Measurements from ENCODE around the gene DPP3. TPM values are rescaled to one million over a fixed set of nuclear protein-coding genes. Genes with fewer than 3 reads are reported as not detected.
"Not testable (repeated sequence)": the region's sequence is repeated elsewhere in the genome, so short reads cannot be mapped to it uniquely, and the experiment has no call there.

DPP3 gene
- total RNA-seq, 1 donor from 2014 or later = 49.9 TPM

GRCh38 chr11:66464116-66464515 is 16.1 kb upstream of the DPP3 start:
- not testable (repeated sequence) for DNase-seq (ENCODE audit: low read depth in 2 of 2)

DNA sequence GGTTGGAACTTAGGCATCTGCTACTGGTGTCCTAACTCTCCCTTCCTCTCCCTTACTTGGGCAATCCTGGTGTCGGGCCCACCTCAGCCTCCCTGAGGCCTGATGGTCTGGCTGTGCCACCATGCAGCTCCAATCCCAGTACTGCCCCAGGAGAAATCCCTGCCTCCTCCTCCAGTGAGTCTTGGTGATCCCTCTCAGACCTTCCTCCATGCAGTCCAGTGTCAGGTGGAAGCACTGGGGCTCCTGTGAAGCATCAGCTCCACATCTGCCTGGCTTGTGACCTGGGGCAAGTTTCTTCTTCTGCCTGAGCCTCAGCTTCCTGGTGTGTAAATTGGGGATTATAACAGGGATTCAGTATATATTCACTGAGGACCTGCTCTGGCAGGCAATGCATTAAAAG is 15.3 kb upstream of the DPP3 start:
- DNase-seq (ENCODE audit: low read depth in 2 of 2) = no peak

DNA sequence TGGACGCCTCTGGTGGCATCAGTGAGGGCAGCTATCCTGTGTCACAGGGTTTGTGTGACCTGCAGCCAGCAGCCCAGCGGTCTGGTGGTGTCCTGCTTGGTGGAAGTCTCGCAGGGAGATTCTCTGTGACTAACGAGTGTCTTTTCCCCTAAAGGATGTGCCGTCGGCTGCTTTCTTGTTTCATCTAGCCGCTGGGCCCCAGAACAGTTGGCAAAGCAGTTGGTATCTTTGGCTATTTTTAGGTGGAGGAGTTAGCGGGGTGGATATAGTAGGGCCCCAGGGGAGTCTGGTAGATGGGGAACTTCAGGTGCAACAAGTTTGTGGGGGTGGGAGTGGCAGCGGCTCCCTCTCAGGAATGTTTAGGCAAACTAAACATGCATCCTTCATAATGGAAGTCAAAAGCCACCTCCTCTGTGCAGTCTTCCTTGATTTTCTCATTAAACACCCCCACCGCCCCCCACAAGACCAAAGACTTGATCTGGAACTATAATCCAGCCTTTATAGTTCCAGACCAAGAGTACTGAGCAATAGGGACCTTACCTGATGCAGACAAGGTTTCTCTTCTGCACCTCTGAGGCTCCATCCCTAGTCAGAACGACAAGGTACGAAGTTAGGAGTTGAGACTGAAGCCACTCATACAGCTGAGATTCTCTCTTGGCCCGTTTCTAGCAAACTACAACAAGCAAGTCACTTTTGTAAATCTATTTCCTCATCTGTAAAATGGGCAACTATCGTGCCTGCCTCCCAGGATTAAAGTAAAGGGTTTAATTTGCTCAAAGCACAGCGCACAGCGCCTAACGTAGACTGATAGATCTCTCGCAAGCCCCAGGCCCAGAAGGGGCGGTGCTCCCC is 14.6 kb upstream of the DPP3 start:
- DNase-seq (ENCODE audit: low read depth in 2 of 2) = no peak

DNA sequence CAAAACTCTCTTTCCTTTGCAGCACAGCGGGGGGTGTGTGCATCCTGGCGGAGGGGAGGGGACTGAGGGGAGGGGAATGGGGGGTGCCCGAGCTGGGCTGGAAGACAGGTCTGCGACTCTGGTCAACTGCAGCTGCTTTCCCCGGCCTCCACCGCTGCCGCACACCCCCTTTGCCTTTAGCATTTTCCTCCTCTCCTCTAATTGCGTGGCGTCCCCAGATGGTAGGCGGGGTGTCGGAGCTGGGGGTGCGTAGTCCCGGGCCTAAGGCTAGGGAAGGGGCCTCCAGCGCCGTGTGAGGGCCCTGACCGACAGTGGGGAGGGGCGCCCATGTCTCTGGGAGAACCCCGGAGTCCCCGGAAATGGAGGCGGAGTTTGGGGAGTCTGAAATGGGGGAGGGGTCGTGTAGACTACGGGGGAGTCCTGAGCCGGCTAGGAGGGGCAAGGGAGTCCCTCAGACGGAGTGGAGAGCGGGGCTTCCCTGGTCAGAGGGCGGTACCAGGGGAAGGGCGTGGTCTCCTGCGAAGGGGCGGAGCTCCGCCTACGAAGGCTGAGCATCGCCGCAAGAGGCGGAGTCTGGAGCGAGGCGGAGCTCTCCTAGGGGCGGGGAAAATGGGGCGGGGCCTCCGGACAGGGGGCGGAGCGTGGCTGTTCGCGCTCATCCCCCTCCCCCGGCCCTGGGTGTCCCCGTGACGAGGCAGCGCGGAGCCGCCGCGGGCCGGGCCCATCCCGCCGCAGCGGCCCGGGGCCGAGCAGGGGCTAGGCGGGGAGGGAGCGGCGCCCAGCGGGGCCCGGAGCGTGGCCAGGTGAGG is 13.8 kb upstream of the DPP3 start, which contains the start of gene PELI3:
PELI3 (plus strand) TSS at position 681 of the 809 bp plus-strand sequence. CDS start 1,224 bp downstream, outside the sequence.
- DNase-seq (ENCODE audit: low read depth in 2 of 2) = peak; percentile 80 to 93

DNA sequence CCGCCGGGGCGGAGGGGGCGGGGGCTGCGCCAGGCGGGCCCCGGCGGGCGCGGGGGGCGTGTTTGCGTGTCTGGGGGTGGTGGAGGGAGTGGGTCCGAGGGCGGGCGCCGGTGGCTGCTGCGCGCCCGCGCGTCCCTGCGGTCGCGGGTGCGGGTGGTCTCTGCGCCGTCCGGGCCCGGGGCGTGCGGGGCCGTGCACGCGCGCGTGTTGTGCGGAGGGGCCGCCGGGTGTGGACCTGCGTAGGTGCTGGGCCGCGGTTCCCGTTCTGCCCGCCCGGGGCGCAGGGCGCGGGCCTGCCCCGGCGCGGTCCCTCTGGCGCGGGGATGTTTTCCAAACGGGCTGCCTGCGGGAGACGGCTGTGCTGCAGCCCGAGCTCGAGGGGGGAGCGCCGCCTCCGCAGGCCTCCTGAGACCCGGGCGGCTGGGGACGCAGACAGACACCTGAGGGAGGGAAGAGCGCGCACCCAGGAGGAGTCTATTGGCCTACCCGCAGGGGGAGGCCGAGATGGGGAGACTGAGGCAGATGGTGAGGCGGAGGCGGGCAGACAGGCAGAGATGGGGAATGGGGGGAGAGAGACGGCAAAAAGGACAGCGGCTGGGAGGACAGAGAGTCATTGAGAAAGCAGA is 13.1 kb upstream of the DPP3 start:
- DNase-seq (ENCODE audit: low read depth in 2 of 2) = no peak

DNA sequence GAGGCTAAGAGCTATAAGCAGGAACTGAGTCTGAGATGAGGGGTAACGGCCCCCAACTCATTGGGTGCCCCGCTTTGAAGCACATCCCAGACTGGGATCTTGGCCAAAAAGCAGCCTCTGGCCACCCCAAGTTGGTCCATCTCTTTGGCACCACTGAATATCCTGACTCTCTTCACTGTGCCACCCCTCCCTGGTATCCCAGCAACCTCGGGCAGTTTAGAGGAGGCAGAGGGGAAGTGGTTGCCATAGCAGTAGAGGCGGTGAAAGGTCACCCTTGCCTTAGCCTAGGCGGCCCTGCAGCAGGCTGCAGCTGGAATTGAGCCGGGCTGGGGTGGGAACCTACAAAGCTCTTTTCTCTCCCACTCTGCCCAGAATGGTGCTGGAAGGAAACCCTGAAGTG is 12.5 kb upstream of the DPP3 start:
- no peak for DNase-seq (ENCODE audit: low read depth in 2 of 2)

DNA sequence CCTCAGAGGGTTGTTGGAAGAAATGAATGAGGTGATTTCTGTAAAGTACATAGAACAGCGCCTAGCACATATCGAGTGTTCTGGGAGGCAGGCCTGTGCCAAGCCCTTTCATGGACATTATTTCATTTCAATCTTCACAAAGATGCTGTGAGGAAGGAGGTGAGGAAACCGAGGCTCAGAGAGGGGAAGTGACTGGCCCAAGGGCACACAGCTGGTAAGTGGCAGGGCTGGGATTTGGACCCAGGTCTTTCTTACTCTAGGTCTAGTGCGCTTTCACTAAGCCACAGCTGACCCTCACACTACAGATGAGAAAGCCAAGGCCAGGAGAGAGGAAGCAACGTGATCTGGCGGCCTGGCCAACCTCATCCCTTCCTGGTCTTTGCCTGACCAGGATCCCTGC is 11.5 kb upstream of the DPP3 start:
- DNase-seq (ENCODE audit: low read depth in 2 of 2) = no peak

GRCh38 chr11:66469441-66469840 is 10.8 kb upstream of the DPP3 start:
- DNase-seq (ENCODE audit: low read depth in 2 of 2) = no peak

DNA sequence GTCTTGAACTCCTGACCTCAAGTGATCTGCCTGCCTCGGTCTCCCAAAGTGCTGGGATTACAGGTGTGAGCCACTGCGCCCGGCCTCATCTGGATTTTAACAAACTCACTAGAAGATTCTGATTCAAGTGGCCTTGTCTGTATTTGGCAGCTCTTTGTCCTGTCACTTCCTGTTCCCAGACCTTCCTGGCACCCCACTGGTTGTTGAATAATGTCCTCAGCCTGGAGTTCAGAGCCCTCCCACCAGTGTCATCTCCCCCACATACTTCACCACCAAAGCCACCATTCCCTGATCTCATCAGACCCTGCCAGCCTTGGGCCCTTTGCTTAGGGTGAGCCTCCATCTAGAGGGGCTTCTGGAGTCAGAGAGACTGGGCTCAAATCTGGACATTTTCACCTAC is 10.2 kb upstream of the DPP3 start:
- no peak for DNase-seq (ENCODE audit: low read depth in 2 of 2)

DNA sequence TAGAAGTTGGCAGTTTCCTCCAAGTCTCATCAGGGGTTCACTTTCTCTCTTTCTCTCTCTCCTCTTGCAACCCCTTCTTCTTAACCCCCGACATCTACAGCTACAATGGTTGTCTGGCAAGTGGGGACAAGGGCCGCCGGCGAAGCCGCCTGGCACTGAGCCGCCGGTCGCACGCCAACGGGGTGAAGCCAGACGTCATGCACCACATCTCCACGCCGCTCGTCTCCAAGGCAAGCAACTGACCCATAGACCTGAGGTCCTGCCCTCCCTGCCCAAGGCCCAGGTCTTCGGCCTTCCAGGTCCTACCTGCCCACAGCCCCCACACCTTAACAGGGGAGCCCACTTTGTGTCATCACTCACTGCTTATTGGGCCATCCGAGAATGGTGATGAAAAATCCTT is 9.1 kb upstream of the DPP3 start:
- DNase-seq (ENCODE audit: low read depth in 2 of 2) = no peak

DNA sequence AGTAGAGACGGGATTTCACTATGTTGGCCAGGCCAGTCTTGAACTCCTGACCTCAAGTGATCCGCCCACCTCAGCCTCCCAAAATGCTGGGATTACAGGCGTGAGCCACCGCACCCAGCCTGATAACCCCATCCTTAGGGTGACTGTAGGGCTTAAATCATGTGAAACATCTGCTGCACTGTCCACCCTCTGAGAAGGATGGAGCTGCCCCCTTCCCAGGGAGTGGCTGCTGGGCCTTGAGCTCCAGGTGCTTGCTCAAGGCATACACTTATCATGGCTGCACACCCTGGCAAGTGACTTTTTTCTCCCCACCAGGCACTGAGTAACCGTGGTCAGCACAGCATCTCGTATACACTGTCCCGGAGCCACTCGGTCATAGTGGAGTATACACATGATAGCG is 8.2 kb upstream of the DPP3 start:
- DNase-seq (ENCODE audit: low read depth in 2 of 2) = no peak

DNA sequence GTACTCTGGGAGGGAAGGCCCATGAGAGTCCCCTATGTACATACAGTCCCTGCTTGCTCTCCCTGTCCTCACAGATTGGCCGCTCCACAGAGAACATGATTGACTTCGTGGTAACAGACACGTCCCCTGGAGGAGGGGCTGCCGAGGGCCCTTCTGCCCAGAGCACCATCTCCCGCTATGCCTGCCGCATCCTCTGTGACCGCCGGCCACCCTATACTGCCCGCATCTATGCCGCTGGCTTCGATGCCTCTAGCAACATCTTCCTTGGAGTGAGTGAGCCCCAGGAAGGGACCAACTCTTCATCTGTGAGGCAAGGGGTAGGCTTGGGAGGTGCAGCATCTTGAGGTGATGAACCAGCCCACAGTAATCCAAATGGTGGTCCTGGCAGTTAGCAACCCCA is 7.1 kb upstream of the DPP3 start:
- no peak for DNase-seq (ENCODE audit: low read depth in 2 of 2)

DNA sequence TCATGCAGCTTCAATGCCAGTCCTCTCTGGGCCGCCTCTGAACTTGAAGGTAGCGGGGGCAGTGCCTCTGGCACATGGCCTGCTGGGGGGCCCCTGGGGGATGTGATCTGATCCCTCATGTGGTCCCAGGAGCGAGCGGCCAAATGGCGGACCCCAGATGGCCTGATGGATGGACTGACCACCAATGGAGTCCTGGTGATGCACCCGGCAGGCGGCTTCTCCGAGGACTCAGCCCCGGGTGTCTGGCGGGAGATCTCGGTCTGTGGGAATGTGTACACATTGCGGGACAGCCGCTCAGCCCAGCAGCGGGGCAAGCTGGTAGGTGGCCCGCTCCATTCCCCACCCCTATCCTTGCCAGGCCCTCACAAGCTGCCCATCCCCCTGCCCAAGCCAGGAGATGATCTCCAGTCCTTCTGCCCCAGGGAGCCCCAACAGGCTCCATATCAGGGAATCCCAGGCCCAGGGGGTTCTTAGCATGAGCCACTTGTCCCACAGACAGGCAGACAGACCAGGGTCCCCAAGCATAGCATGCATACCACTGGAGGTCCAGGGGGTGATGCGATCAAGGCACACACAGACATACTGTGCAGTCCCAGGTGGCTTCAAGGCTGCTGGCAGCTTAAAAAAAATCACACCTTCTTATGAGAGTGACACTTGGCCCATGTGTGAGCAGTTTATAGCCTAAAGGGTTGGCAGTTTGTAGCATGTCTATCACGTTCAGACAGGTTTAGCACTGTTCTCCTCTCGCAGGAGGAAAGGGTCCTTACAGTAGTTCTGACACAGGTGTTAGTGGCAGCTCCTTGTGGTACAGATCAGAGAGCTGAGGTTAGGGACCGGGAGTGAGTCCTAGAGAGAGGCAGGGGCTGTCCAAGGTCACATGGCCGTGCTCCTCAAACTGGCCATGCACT is 6.4 kb upstream of the DPP3 start:
- no peak for DNase-seq (ENCODE audit: low read depth in 2 of 2)

DNA sequence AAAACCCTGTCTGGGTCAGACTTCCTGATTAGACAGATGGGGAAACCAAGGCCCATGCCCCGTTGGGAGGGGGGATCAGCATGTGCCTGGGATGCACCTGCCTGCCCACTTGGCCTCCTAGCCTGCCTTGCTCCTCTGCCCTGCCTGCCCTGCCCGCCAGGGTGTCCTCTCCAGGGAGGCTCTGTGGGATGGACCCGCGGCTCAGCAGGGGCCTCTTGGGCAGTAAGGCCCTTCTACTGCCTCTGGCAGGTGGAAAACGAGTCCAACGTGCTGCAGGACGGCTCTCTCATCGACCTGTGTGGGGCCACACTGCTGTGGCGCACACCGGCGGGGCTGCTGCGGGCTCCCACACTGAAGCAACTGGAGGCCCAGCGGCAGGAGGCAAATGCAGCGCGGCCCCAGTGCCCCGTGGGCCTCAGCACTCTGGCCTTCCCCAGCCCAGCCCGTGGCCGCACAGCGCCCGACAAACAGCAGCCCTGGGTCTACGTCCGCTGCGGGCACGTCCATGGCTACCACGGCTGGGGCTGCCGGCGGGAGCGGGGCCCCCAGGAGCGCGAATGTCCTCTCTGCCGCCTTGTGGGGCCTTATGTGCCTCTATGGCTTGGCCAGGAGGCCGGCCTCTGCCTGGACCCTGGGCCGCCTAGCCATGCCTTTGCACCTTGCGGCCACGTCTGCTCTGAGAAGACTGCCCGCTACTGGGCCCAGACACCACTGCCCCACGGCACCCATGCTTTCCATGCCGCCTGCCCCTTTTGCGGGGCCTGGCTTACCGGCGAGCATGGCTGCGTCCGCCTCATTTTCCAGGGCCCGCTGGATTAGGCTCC is 4.7 kb upstream of the DPP3 start:
- DNase-seq (ENCODE audit: low read depth in 2 of 2) = no peak

GRCh38 chr11:66476173-66476840 is 3.9 kb upstream of the DPP3 start:
- DNase-seq (ENCODE audit: low read depth in 2 of 2) = no peak

- no peak for DNase-seq (ENCODE audit: low read depth in 2 of 2)
These were observed 3.4 kb upstream of the DPP3 start for GRCh38 chr11:66476841-66477251.

- no peak for DNase-seq (ENCODE audit: low read depth in 2 of 2)
These were observed 2.7 kb upstream of the DPP3 start for GRCh38 chr11:66477263-66478201.

- DNase-seq (ENCODE audit: low read depth in 2 of 2) = peak in 1 of 2 donors; percentile 25
These were observed 1.4 kb upstream of the DPP3 start for GRCh38 chr11:66478729-66479393.
